MM.1S (cell line): Measurements from ENCODE around the gene GFAP.

ENCODE experiments used
- DNase-seq: peaks from one replicate; pipeline ENCODE4 v3.0.0-alpha.2; 2015
- H2AFZ ChIP-seq: fragments of 300-600 bp; sonication (generic); 2 replicates; pipeline ENCODE4 v1.6.0; 2016; ENCODE audit warnings: antibody characterized with exemption, low read length
- H3F3A ChIP-seq: fragments of 300-600 bp; sonication (generic); 2 replicates; pipeline ENCODE4 v1.6.1; 2016; ENCODE audit warnings: mild to moderate bottlenecking, antibody characterized with exemption, low read length, moderate library complexity, mixed read lengths; ENCODE audit not compliant: insufficient read depth
- H3K27ac ChIP-seq: fragments of 300-600 bp; sonication (generic); 2 replicates; pipeline ENCODE4 v1.5.1; 2016; ENCODE audit warnings: mild to moderate bottlenecking, low read length
- H3K27me3 ChIP-seq: fragments of 300-600 bp; sonication (generic); replicated peaks from 2 replicates; pipeline ENCODE4 v1.6.0; 2016; ENCODE audit warnings: low read length; ENCODE audit not compliant: insufficient read depth
- H3K36me3 ChIP-seq: fragments of 300-600 bp; sonication (generic); replicated peaks from 2 replicates; pipeline ENCODE4 v1.6.1; 2016; ENCODE audit warnings: mild to moderate bottlenecking, low read length, mixed read lengths; ENCODE audit not compliant: insufficient read depth
- H3K4me1 ChIP-seq: fragments of 300-600 bp; sonication (generic); 2 replicates; pipeline ENCODE4 v1.6.1; 2016; ENCODE audit warnings: low read length, mixed read lengths
- H3K4me2 ChIP-seq: fragments of 300-600 bp; sonication (generic); 2 replicates; pipeline ENCODE4 v1.6.0; 2016; ENCODE audit warnings: low read depth, low read length
- H3K4me3 ChIP-seq: fragments of 300-600 bp; sonication (generic); 2 replicates; pipeline ENCODE4 v1.5.1; 2016; ENCODE audit warnings: low read length, mixed read lengths
- H3K79me2 ChIP-seq: fragments of 300-600 bp; sonication (generic); 2 replicates; pipeline ENCODE4 v1.6.1; 2016; ENCODE audit warnings: mixed run types, low read length, mixed read lengths
- H3K9ac ChIP-seq: fragments of 300-600 bp; sonication (generic); 2 replicates; pipeline ENCODE4 v1.6.1; 2016; ENCODE audit warnings: low read length, mixed read lengths
- H3K9me2 ChIP-seq: fragments of 300-600 bp; sonication (generic); replicated peaks from 2 replicates; pipeline ENCODE4 v1.6.1; 2016; ENCODE audit warnings: mild to moderate bottlenecking, low read length, mixed read lengths; ENCODE audit not compliant: insufficient read depth
- H3K9me3 ChIP-seq: fragments of 300-600 bp; sonication (generic); replicated peaks from 2 replicates; pipeline ENCODE4 v1.6.1; 2016; ENCODE audit warnings: mild to moderate bottlenecking, low read length, mixed read lengths; ENCODE audit not compliant: insufficient read depth
- H4K20me1 ChIP-seq: fragments of 300-600 bp; sonication (generic); 2 replicates; pipeline ENCODE4 v1.6.1; 2016; ENCODE audit warnings: mild to moderate bottlenecking, low read length, moderate library complexity, mixed read lengths; ENCODE audit not compliant: insufficient read depth
- CTCF ChIP-seq: fragments of 300-600 bp; sonication (generic); IDR thresholded peaks from 2 replicates; pipeline ENCODE4 v1.5.1; 2016; ENCODE audit warnings: antibody characterized with exemption, low read length, mixed read lengths
- EZH2 ChIP-seq: fragments of 300-600 bp; sonication (generic); optimal IDR thresholded peaks from 2 replicates; pipeline ENCODE3; 2017; ENCODE audit warnings: low read depth, mild to moderate bottlenecking, antibody characterized with exemption, low read length, mixed read lengths
- EZH2phosphoT487 ChIP-seq: fragments of 300-600 bp; sonication (generic); IDR thresholded peaks from 2 replicates; pipeline ENCODE4 v1.6.1; 2018; ENCODE audit warnings: antibody characterized with exemption, low read length

GFAP gene

DNA sequence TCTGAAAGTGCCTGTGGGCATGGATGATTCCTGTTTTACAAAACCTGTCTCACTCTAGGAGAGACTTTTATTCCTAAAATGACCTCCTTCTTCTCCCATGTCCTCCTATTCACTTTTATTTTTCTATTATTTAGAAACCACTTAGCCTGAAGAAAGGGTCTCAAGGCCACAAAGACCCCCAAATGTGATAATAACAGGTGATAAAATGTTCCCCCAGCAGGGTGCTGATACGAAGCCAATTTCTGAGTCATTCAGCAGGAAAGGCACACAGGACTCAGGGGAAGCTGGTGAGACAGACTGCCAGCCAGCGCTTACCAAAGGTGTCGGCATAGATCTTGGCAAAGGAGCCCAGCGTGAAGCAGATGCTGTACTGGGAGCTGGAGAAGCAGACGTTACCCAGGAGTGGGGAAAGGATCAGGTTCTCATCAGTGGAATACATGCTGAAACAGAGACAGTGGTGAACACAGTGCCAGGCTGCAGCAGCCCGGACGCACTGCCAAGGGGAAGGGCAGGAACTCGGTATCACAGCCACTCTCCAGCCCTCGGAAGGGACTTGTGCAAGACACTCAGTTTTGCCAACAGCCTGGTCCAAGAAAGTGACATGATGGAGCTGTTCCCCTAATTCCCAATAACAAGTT is 43.0 kb downstream of the GFAP start:
- H3K9me2 ChIP-seq, result no peaks in the 10 kb centered on the region
- H3K4me1 ChIP-seq, result no peaks in the 10 kb centered on the region
- no peaks in the 10 kb centered on the region for H3F3A ChIP-seq
- H3K9me3 ChIP-seq, result no peaks in the 10 kb centered on the region
- DNase-seq, result no peak
- H3K27ac ChIP-seq, result no peak overlapping the region
- TF ChIP-seq EZH2phosphoT487 (no peak), CTCF (no peak), EZH2 (no peak)
- no peak overlapping the region for H3K4me3 ChIP-seq
- H3K36me3 ChIP-seq, result peaks cover 2% of the 10 kb centered on the region; the same call in 1 of the 2 replicates
- no peaks in the 10 kb centered on the region for H3K79me2 ChIP-seq
- no peak overlapping the region for H3K4me2 ChIP-seq
- no peak overlapping the region for H3K9ac ChIP-seq
- H3K27me3 ChIP-seq, result no peaks in the 10 kb centered on the region
- no peak overlapping the region for H2AFZ ChIP-seq
- H4K20me1 ChIP-seq, result no peaks in the 10 kb centered on the region

GRCh38 chr17:44871556-44871955 is 43.7 kb downstream of the GFAP start:
- no peak overlapping the region for H2AFZ ChIP-seq
- H3K4me1 ChIP-seq, result no peaks in the 10 kb centered on the region
- H3K4me2 ChIP-seq, result no peak overlapping the region
- H3K27me3 ChIP-seq, result no peaks in the 10 kb centered on the region
- no peak overlapping the region for H3K4me3 ChIP-seq
- TF ChIP-seq EZH2 (no peak), CTCF (no peak), EZH2phosphoT487 (no peak)
- no peak for DNase-seq
- H3K9me2 ChIP-seq, result no peaks in the 10 kb centered on the region
- no peak overlapping the region for H3K27ac ChIP-seq
- H3F3A ChIP-seq, result no peaks in the 10 kb centered on the region
- H3K9me3 ChIP-seq, result no peaks in the 10 kb centered on the region
- H4K20me1 ChIP-seq, result no peaks in the 10 kb centered on the region
- peaks cover 2% of the 10 kb centered on the region; the same call in 1 of the 2 replicates for H3K36me3 ChIP-seq
- H3K79me2 ChIP-seq, result no peaks in the 10 kb centered on the region
- H3K9ac ChIP-seq, result no peak overlapping the region

- H3K27ac ChIP-seq, result no peak overlapping the region
- no peaks in the 10 kb centered on the region for H3K27me3 ChIP-seq
- H3K4me1 ChIP-seq, result no peaks in the 10 kb centered on the region
- no peak overlapping the region for H2AFZ ChIP-seq
- TF ChIP-seq CTCF (no peak), EZH2phosphoT487 (no peak), EZH2 (no peak)
- H3F3A ChIP-seq, result no peaks in the 10 kb centered on the region
- H3K36me3 ChIP-seq, result no peaks in the 10 kb centered on the region; the same call in 1 of the 2 replicates
- no peak overlapping the region for H3K9ac ChIP-seq
- no peaks in the 10 kb centered on the region for H3K79me2 ChIP-seq
- H3K9me3 ChIP-seq, result no peaks in the 10 kb centered on the region
- H4K20me1 ChIP-seq, result no peaks in the 10 kb centered on the region
- no peak for DNase-seq
- no peak overlapping the region for H3K4me2 ChIP-seq
- no peaks in the 10 kb centered on the region for H3K9me2 ChIP-seq
- H3K4me3 ChIP-seq, result no peak overlapping the region
These were observed 47.5 kb downstream of the GFAP start for GRCh38 chr17:44867841-44868240.
